NCI-H1694 (cell line): Measurements from ENCODE around the gene TTLL5.

Experiments
- DNase-seq: peaks from one replicate; lab custom pipeline; 2025; lab: John Stamatoyannopoulos, UW

The TTLL5 gene, protein sequence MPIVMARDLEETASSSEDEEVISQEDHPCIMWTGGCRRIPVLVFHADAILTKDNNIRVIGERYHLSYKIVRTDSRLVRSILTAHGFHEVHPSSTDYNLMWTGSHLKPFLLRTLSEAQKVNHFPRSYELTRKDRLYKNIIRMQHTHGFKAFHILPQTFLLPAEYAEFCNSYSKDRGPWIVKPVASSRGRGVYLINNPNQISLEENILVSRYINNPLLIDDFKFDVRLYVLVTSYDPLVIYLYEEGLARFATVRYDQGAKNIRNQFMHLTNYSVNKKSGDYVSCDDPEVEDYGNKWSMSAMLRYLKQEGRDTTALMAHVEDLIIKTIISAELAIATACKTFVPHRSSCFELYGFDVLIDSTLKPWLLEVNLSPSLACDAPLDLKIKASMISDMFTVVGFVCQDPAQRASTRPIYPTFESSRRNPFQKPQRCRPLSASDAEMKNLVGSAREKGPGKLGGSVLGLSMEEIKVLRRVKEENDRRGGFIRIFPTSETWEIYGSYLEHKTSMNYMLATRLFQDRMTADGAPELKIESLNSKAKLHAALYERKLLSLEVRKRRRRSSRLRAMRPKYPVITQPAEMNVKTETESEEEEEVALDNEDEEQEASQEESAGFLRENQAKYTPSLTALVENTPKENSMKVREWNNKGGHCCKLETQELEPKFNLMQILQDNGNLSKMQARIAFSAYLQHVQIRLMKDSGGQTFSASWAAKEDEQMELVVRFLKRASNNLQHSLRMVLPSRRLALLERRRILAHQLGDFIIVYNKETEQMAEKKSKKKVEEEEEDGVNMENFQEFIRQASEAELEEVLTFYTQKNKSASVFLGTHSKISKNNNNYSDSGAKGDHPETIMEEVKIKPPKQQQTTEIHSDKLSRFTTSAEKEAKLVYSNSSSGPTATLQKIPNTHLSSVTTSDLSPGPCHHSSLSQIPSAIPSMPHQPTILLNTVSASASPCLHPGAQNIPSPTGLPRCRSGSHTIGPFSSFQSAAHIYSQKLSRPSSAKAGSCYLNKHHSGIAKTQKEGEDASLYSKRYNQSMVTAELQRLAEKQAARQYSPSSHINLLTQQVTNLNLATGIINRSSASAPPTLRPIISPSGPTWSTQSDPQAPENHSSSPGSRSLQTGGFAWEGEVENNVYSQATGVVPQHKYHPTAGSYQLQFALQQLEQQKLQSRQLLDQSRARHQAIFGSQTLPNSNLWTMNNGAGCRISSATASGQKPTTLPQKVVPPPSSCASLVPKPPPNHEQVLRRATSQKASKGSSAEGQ (N-terminal part only)

DNA sequence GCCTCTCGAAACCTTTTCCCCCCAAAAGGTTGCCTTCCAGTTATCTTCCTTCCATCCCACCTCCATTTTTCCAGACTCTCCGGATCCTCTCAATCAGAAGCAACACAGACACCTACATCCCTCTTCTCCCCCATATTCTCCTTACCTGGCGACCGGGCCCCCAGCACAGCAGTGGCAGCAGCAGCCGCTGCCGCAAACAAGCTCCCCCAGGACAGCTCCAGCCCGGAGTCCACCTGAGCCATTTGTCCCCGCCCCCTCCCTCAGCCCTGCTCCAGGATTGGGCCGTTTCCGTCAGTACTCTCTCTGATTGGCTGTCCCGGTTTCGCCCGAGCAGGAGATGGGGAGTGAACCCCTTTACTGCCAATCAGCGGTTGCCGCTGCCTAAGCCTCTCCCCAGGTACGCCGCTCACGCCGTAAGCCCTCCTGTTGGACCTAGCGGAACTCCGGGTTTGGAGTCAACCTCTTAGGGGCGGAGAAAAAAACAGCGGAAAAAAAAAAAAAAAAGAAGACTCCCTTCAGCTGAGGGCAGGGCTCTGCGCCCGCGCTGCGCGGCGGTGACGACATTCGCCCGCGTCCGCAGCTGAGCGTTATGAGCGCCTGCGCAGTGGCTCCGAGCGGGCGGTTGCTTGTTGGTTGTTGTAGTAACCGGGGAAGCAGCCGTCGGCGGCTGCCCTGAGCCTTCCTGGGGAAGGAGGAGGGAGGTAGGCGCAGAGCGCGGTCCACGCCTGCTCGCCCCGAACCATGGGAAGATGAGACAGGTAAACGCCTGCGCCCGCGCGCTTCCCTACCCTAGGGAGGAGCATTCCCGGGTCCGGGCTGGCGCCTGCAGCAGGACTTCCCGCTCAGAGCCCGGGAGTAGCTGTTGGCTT lies at the start of gene TTLL5, which contains the start of gene ERG28:
Gene TTLL5 (plus strand): TSS at position 617 of the 869 bp plus-strand sequence. CDS start 1,904 bp downstream, outside the sequence.
Gene ERG28 (minus strand): TSS at position 247 of the 869 bp plus-strand sequence. CDS start 3,374 bp downstream, outside the sequence.
- peak; percentile 100 for DNase-seq

DNA sequence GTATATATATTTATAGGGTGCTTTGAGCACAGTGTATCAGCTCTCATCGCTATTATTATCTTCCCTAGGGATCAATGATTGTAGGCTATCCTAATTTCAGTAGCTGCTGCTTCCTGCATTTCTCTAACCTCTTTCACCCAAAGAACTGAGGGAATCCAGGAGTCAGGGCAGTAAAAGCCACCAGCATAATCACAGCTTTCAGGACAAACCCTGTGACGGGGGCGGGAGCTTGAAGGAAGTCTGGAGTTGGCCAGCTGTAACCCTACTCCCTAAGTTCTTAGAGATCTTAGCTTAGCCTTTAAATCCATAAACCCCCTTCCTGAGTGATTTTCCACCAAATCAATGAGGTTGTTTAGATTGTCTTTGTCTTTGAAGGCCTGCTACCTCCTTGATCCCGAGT lies 48.9 kb upstream of the TTLL5 start:
- DNase-seq, result no peak

DNA sequence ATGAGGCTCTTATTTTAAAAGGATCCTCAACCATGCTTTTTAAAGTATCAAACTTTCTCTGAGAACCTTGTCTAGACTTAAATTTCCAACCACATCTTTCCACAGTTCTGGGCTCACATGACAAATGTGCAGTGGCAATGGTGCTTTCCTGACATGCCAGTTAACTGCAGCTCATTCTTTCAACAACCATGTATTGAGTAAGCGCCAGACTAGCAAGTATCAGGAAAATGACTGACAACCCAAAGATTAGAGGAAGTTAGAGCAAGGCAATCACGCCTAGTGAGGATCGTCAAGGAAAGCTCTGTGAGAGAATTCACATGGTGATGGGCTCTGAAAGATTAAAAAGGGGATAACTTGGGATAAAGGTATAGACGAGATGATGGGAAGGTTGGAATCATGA lies 46.9 kb upstream of the TTLL5 start:
- DNase-seq, result no peak

DNA sequence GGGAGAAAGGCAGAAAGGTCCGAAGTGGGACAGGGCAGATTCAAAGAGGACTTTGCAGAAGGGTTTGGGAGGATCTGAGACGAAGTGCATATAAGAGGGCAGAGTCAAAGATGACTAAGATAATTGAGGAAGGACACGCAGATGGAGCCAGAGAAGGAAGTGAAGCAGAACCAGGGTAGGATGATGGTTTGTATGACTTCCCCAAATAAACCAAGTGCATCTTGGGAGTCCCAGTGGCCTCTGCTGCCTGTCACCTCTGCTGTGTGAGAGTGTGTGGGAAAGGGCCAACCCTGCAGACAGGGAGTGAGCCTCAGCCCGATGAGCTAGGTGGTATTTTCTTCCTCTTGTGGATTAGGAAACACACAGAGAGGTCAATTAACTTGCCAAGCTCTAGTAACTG lies 45.8 kb upstream of the TTLL5 start:
- DNase-seq, result no peak

DNA sequence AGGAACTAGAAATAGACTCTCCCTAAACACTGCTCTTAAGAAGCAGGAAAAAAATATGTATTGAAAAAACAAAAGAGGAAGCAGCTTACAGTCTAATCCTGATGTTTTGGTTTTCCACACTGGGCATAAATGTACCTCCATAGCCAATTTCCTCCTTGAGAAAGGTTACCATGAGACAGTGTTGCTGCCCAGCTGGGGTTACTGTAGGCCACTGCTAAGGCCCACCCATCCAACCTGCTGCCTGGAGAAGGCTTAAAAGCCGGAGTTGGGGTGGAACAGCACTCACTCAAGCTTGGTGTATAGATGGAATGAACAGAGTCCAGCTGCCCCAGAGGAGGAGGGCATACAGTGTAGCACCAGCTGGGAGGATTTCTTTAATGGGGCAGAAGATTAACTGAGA lies 41.5 kb upstream of the TTLL5 start:
- DNase-seq, result no peak

DNA sequence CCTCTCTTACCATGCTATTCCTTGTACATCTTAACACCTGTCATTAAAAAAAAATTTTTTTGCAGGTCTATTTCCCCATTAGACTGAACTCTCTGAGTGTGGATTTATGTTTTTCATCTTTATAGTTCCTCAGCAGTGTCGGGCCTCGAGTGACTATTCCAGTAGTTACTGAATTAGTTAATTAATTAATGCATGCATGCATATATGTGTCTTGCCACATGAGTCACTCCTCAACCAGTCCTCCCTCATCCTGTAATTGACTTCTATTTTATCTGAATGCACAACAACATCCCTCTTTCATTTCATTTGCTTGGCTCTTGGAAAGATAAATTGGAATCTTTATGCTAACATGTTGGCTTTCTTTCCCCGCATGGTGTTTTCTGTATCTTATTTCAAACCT lies 36.0 kb upstream of the TTLL5 start:
- no peak for DNase-seq

DNA sequence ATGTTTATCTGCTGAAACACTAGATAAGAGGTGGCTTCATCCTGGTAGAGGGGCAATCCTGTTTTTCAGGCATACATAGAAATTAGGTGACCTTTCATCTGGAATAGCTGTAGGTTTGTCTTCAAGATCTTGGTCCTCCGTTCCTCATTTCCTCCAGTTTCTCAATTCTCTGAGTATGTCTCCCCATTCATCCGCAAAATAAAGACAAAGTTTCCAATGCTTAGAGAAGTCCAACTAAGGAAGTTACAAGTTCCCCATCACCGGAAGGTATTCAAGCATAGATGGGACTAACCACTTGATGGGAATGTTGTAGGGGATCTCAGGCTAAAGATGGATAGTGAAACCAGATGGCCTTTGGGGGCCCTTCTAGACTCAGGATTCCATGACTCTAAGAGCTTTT lies 34.6 kb upstream of the TTLL5 start:
- no peak for DNase-seq

DNA sequence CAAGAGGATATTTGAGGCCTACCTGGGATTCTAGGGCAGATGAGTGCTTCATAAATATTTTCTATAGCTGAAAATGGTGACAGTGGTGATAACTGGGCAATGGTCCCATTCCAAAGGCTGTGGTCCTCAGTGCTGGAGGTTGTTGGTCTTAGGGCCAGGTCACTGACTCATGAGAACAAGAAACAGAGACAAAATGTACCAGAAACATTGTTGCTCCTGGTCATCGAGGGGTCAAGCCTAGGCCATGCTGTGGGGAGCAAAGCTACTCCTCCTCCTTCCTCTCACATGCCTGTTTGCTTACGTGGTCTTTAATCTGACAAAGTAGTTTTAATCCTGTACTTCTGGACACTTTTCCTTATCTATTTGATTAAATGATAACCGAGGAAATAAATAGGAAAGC lies 34.2 kb upstream of the TTLL5 start:
- DNase-seq, result no peak

DNA sequence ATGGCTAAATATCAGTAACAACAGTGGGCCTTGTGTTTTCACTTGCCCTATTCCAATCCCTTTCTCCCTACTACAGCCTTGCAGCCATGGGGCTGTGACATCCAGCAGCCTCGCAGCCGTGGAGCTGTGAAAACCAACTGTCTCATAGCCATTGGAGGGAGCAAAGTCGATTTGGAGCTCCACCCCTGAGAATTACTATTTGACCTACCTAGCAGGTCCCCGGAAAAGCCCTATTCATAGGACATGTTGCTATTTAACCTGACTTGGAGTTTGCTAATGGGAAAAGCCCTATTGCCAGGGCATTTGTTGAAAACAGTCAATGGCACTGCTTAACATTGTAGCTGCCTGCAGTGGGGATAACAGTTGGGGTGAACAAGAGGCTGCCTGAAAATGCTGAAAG lies 33.6 kb upstream of the TTLL5 start:
- DNase-seq, result no peak

DNA sequence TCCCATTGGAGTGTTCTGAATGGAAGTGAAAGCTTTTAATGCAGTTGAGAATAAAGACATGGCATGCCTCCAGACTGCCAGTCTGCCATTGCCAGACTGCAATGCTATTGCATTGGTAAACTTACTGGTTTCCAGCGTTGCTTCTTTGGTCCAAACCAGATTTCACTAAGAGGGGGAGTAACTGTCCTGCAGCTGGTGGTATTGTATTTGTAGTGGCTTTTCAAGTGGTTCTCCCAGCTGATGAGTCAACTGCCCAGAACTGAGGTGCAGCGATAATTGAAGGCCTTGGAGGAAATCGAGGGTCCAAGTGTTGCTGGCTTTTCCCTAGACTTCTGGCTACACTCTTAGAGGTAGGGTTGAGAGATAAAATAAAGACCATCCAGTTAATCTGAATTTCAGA lies 32.2 kb upstream of the TTLL5 start:
- DNase-seq, result no peak

DNA sequence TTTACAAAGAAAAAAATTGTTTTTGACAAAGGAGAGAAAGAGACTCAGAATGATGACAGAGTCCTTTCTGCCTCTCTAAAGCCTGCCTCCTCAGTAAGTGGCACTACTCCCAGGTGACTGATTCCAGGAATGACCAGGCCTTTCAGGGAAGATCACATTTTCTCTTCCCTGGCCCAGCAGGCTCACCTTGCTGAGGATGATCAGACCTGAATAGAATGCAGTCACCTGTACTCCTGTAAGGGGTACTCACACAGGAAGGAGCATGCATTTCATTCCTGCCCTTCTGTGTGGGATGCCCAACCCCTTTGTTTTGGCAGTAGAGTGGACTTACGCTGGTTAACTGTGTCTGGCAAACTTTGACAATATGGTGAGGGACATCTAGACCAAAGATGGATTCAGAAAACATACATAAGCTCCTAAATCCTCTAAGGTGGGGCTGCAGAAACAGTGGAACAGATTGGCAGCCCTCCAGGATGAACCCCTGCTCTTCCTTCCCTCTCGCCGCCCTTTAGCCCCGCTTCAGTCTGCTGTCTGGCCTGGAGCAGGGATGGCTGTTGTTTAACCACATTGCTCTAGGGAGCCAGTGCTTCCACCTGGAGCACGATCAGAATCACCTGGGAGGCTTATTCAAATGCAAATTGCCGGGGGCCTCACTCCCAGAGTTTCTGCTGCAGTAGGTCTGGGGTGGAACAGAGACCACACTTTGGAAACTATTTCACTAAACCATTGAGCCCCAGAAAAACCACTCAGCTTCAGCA lies 30.2 kb upstream of the TTLL5 start:
- no peak for DNase-seq

DNA sequence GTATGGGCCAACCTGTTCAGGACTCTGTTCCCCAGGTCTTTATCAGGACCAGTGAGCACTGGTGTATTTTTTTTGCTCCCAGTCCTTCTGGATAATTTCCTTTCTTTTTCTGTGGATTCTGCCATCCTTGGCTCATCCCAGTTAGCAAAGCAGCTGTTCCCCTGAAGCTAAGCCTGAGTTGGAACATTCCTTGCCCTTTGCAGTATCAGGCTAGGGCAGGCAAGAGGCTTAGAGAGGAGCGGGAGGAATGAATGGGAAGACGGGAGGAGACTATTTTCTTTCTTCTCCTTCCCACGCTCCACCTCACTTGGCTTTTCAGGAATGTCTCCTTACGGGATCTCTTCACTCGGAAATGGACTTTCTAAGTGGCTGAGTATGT lies 29.6 kb upstream of the TTLL5 start:
- no peak for DNase-seq

DNA sequence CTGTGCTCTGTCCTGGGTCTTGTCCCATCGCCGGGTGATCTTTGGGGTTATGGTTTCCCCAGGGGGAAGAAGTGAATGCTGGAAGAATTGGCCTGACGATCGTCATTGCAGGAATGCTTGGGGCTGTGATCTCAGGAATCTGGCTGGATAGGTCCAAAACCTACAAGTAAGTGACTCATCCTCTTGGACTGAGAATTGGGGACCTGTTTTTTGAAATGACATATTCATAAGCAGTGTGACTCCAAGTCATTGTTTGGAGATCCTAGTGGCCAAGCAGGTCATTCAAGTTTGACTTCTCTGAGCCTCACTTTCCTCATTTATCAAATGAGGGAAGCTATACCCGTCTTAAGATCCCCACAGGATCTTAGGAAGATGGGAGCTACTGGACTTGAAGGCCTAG lies 26.2 kb upstream of the TTLL5 start:
- no peak for DNase-seq

DNA sequence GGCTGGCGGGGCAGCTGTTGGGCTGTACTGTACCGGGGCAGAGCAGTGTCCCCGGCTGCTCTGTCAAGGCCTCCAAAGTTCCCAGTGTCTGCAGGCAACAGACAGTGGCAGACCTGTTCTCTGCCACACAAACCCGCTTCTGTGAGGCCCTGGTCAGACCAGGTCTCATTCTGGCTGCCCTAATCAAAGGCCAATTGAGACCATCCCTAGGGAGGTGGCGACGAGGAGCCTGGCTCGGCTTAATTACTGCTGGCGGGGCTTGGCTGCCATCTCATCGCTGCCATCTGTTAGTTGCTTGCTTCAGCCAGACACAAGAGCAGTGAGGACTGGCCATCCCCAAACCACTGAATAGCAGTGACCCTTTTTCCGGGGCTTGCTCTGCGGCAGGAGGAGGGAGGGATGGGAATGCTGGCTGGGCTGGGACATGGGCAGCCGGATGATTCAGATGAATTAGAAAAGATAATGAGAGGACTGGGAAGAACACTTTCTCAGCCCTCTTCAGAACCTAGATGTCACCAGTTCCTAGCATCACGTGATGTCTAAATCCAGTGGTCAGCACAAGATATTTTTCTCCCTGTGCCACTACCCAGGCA lies 24.9 kb upstream of the TTLL5 start:
- peak; percentile 73 for DNase-seq

DNA sequence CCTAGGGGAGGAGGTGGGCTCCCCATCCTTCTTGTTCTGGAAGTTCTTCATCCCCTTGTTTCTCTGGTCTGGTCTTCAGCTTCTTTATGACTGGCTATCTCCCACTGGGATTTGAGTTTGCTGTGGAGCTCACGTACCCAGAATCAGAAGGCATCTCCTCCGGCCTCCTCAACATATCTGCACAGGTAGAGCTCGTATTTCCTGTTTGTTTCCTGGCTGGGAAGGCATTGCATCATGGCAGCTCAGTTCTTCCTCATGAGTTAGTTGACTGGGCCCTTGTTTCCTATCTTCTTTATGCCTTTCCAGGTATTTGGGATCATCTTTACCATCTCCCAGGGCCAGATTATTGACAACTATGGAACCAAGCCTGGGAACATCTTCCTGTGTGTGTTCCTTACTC lies 20.2 kb upstream of the TTLL5 start:
- DNase-seq, result no peak

DNA sequence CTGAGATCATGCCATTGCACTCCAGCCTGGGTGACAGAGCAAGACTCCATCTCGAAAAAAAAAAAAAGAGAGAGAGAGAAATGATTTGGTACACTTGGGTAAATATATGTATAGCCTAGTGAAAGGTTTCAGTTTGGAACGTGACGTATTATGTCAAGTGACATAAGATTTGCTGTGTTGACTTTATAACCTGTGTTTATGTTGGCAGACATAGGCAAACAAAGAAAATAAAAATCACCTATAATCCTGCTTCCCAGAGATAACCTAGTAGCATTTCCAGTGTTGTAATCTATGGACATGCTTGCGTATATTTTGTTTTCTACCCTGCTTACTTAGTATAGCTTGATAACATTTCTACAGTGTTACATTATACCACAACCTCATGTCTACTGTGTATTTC lies 17.1 kb upstream of the TTLL5 start:
- DNase-seq, result no peak

DNA sequence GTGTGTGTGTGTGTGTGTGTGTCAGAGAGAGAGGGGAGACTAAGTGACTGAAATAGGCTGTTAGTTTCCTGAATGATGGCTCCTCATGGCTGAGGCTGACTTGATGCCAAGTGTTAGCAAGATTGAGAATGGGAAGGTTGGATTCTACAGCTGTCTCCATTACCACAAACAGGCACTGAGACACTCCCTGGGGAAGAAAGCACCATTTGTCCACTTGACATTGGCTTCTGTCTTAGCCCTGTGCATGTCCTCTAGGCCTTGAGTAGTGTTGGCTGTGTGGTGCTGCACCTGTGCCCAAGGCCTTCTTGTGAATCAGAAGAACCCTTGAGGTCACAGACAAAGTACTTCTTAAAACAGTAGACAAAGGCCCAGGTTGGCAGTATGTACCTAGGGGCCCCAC lies 16.0 kb upstream of the TTLL5 start:
- DNase-seq, result no peak

DNA sequence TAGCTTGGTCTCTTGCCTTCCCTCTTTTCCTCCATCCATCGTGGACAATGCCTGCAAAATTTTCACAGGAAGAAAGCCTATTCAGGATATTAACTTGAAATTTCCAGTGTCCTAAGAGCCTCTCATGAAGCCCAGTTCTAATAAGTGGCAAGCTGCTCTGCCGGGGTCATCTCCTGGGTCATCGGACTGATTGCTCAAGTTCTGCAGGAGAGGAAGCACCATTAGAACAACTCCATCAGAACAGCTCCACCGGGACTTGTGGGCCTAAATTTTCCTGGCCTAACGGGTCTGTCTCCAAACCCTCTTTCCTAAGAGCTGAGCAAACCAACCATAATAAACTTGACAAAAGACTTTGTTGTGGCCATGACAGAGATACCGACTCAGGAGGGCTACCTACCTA lies 14.3 kb upstream of the TTLL5 start:
- no peak for DNase-seq

DNA sequence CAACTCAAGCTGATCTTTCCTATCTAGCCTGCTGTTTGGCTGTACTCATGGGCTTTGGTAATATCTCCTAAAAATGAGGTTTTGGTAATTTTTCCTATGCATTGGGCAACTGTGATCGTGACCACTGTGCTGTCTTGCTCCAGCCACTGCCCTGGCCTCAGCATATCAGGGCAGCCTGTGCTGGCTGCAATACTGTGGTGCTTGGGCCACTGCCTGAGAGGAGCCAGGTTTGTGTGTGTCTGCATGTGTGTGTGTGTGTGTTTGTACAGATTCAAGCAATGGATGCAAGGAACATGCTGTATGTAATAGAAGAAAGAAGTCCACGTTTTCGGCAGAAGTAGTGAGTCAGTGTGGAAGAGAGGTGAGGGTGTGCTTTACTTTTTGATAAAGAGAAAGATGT lies 13.4 kb upstream of the TTLL5 start:
- DNase-seq, result no peak
